K562 (cell line): ENCODE measurements around the gene ZNF213. TPM values are rescaled to one million over a fixed set of nuclear protein-coding genes. Genes with fewer than 3 reads are reported as not detected.

Experiments
- ATF3 ChIP-seq, 2 experiments: fragments of 450-650 bp in 1 of 2; sonication (generic) in 1 of 2; formaldehyde crosslinking in 1 of 2; IDR thresholded peaks in 1 of 2; conservative IDR thresholded peaks in 1 of 2; 2 replicates each; pipeline versions ENCODE4 v1.6.1 to v1.8.1; 2016 to 2023; ENCODE audit warnings: mild to moderate bottlenecking in 2 of 2, moderate library complexity in 2 of 2, inconsistent platforms in 1 of 2, missing genetic modification reagents in 1 of 2
- HDAC3 ChIP-seq: fragments of 450-650 bp; IDR thresholded peaks from 2 replicates; pipeline ENCODE4 v1.6.1; 2018; ENCODE audit warnings: borderline replicate concordance, mild to moderate bottlenecking, moderate library complexity; ENCODE audit not compliant: partially characterized antibody
- HNRNPK ChIP-seq: fragments of 200-400 bp; formaldehyde crosslinking; IDR thresholded peaks from one replicate; pipeline ENCODE4 v1.6.1; 2018; ENCODE audit warnings: mild to moderate bottlenecking, low read depth, low read length; ENCODE audit not compliant: poor library complexity, severe bottlenecking
- MECOM ChIP-seq: fragments of 250-450 bp; sonication (Bioruptor Pico); IDR thresholded peaks from 2 replicates; pipeline ENCODE4 v1.8.0; 2022; ENCODE audit warnings: inconsistent platforms
- MYNN ChIP-seq, 2 experiments: sonication (generic); formaldehyde crosslinking in 1 of 2; IDR thresholded peaks; 2 replicates each; pipeline versions ENCODE4 v1.5.0 to v1.6.1; 2016 to 2020; ENCODE audit warnings: antibody characterized with exemption in 1 of 2, missing genetic modification reagents in 1 of 2
- SMAD4 ChIP-seq: fragments of 250-450 bp; sonication (Bioruptor Pico); conservative IDR thresholded peaks from 2 replicates; pipeline ENCODE4 v1.8.0; 2021; ENCODE audit warnings: inconsistent platforms, mild to moderate bottlenecking, moderate library complexity
- SMARCA4 ChIP-seq: fragments of 450-650 bp; IDR thresholded peaks from 2 replicates; pipeline ENCODE4 v1.6.1; 2016
- SREBF2 ChIP-seq: sonication (generic); formaldehyde crosslinking; IDR thresholded peaks from 2 replicates; pipeline ENCODE4 v1.4.0; 2020; ENCODE audit warnings: mild to moderate bottlenecking, missing genetic modification reagents
- USF2 ChIP-seq: sonication (generic); formaldehyde crosslinking; IDR thresholded peaks from 2 replicates; pipeline ENCODE4 v1.5.0; 2020; ENCODE audit warnings: missing genetic modification reagents
- VEZF1 ChIP-seq: fragments of 200-800 bp; sonication (Bioruptor generic); IDR thresholded peaks from 2 replicates; pipeline ENCODE4 v1.6.1; 2017; ENCODE audit warnings: missing genetic modification characterization, missing compliant biosample characterization
- ZBTB40 ChIP-seq, 2 experiments: fragments of 450-650 bp in 1 of 2; sonication (generic) in 1 of 2; formaldehyde crosslinking in 1 of 2; IDR thresholded peaks; 2 replicates each; pipeline versions ENCODE4 v1.7.1 to v1.9.0; 2016 to 2022; ENCODE audit warnings: inconsistent platforms in 1 of 2, mild to moderate bottlenecking in 1 of 2, missing genetic modification reagents in 1 of 2
- ZNF324 ChIP-seq: fragments of 250-450 bp; sonication (Bioruptor Pico); IDR thresholded peaks from 2 replicates; pipeline ENCODE4 v1.4.0; 2020; ENCODE audit warnings: mild to moderate bottlenecking
- polyA plus RNA-seq, 8 experiments: library from polyadenylated mRNA; depleted of rRNA in 4 of 8; stranded (reverse) in 5 of 8; unstranded in 3 of 8; fragments of >200 nt; fragmentation: Nextera tagmentation in 2 of 8; fragmentation: Illumina TruSeq in 1 of 8; extraction: Ambion mirVana in 2 of 8; extraction: Trizol in 1 of 8; gene quantifications; 2 replicates each; pipeline versions ENCODE4 v1.2.1 to v1.2.3, GENCODE V29; 2011 to 2014; ENCODE audit warnings: inconsistent platforms in 1 of 8, missing spikeins in 1 of 8
- total RNA-seq, 7 experiments: library from RNA; depleted of rRNA in 6 of 7; stranded (reverse); fragments of >200 nt in 6 of 7; fragmentation: Illumina TruSeq in 2 of 7; extraction: Trizol in 2 of 7; gene quantifications; 2 replicates each; pipeline versions ENCODE4 v1.2.1 to v1.2.3, GENCODE V29; 2011 to 2021; ENCODE audit warnings: low replicate concordance in 1 of 7

ZNF213 gene
- total and polyA plus RNA-seq, 9 of the 15 experiments (the other 6 are each of a cell fraction or from before 2014, with no cell fraction given): 0.49 to 10.0 (median 1.8) TPM

GRCh38 chr16:3129137-3130131, 5.4 kb upstream of the ZNF213 start (continued):
- TF ChIP-seq ZBTB40 (IDR thresholded peaks at IDR 0.05) (no peak), ZBTB40 (CRISPR knock-in tag; IDR thresholded peaks at IDR 0.05) (no peak), VEZF1 (CRISPR knock-in tag) (peak; percentile 30; the same call in 1 of the 2 replicates), MECOM (no peak), MYNN (IDR thresholded peaks at IDR 0.05) (peak; percentile 52), MYNN (CRISPR knock-in tag; IDR thresholded peaks at IDR 0.05) (no peak), ATF3 (IDR thresholded peaks at IDR 0.05) (no peak), ATF3 (CRISPR knock-in tag; conservative IDR thresholded peaks at IDR 0.05) (peak; percentile 52; the same call in 1 of the 2 replicates), SMARCA4 (peak; percentile 40; the same call in 1 of the 2 replicates), SMAD4 (CRISPR knock-in tag) (peak; percentile 54; the same call in 1 of the 2 replicates), ZNF324 (CRISPR knock-in tag) (no peak), SREBF2 (no peak), HDAC3 (no peak), USF2 (CRISPR knock-in tag) (no peak), HNRNPK (no peak)
